ENCODE measurements around the gene CACNA1A. TPM values are rescaled to one million over a fixed set of nuclear protein-coding genes. Genes with fewer than 3 reads are reported as not detected.
"Not testable (repeated sequence)": the region's sequence is repeated elsewhere in the genome, so short reads cannot be mapped to it uniquely, and the experiment has no call there.

CACNA1A gene
- total RNA-seq, 1 donor from 2014 or later: 190 TPM

- H3K4me3 Mint-ChIP-seq (ENCODE audit: unreplicated experiment): no peak overlapping the region
- H3K27ac Mint-ChIP-seq (ENCODE audit: unreplicated experiment): no peak overlapping the region
- no peak for DNase-seq
- no peak for TF ChIP-seq CTCF (IDR thresholded peaks at IDR 0.05; ENCODE audit: partially characterized antibody, unreplicated experiment)
- H3K4me1 Mint-ChIP-seq (ENCODE audit: low read depth, unreplicated experiment): peaks cover 4% of the 10 kb centered on the region
- H3K27me3 Mint-ChIP-seq (ENCODE audit: unreplicated experiment): no peaks in the 10 kb centered on the region
- no peaks in the 10 kb centered on the region for H3K36me3 Mint-ChIP-seq (ENCODE audit: unreplicated experiment)
- H3K9me3 Mint-ChIP-seq (ENCODE audit: unreplicated experiment): peaks cover 3% of the 10 kb centered on the region
Measured at GRCh38 chr19:13176345-13176744, 329.9 kb downstream of the CACNA1A start.

DNA sequence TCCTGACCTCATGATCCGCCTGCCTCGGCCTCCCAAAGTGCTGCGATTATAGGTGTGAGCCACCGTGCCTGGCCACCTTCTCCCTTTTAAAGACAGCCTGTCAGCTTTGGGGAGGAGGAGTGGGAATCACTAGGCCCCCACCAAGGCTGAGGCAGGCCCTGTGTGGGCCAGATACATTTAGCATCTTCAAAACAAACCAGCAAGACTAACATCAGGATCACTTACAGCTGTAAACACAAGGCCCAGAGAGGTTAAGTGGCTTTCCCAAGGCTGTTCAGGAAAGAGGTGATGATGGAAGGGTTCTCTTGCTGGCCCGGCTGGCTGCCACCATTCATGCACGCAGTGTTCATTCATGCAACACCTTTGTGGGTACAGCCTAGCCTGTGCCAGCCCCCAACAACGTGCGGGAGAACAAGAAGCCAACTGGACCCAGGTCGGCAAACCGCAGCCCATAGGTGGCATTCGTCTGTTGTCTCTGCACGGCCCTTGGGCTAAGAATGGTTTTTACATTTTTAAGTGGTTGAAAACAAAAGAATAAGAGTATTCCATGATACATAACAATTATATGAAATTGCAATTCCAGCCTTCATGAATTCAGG lies 333.0 kb downstream of the CACNA1A start:
- H3K4me3 Mint-ChIP-seq (ENCODE audit: unreplicated experiment): no peak overlapping the region
- peaks cover 5% of the 10 kb centered on the region for H3K4me1 Mint-ChIP-seq (ENCODE audit: low read depth, unreplicated experiment)
- peak overlapping the region; percentile 6 for H3K27ac Mint-ChIP-seq (ENCODE audit: unreplicated experiment)
- H3K9me3 Mint-ChIP-seq (ENCODE audit: unreplicated experiment): peaks cover 6% of the 10 kb centered on the region
- no peak for DNase-seq
- no peaks in the 10 kb centered on the region for H3K27me3 Mint-ChIP-seq (ENCODE audit: unreplicated experiment)
- TF ChIP-seq CTCF (IDR thresholded peaks at IDR 0.05; ENCODE audit: partially characterized antibody, unreplicated experiment): no peak
- no peaks in the 10 kb centered on the region for H3K36me3 Mint-ChIP-seq (ENCODE audit: unreplicated experiment)

DNA sequence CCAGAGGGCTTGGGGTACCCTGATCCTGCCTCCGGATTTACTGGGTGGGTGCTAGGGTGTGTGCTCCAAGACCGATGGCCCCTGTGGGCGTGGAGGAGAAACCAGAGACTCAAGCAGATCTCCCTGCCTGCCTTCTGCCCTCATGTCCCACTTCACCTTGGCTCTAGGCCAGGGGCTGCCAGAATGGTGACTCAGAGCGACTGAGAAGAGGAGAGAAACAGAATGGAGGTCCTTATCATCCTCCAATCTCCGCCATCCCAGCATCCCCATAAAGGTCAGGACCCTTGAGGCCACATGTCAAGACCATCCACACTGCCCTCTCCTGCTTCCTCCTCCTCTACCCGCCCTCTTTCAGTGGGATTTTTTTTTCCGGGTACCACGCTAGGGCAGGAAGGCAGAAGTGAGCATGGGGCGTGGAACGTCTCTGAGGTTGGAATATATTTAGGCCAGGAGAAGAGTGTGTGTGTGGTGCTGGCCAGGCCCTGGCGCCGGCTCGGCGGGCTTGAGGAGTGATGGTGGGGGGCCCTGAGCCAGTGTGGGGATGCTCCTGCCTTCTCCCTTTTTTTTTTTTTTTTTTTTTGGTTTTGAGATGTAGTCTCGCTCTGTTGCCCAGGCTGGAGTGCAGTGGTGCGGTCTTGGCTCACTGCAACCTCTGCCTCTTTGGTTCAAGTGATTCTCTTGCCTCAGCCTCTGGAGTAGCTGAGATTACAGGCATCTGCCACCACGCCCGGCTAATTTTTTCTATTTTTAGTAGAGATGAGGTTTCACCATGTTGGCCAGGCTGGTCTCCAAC lies 333.7 kb downstream of the CACNA1A start:
- H3K4me1 Mint-ChIP-seq (ENCODE audit: low read depth, unreplicated experiment): peaks cover 8% of the 10 kb centered on the region
- H3K27ac Mint-ChIP-seq (ENCODE audit: unreplicated experiment): peak overlapping the region; percentile 6
- H3K36me3 Mint-ChIP-seq (ENCODE audit: unreplicated experiment): no peaks in the 10 kb centered on the region
- H3K27me3 Mint-ChIP-seq (ENCODE audit: unreplicated experiment): no peaks in the 10 kb centered on the region
- no peak for TF ChIP-seq CTCF (IDR thresholded peaks at IDR 0.05; ENCODE audit: partially characterized antibody, unreplicated experiment)
- H3K9me3 Mint-ChIP-seq (ENCODE audit: unreplicated experiment): peaks cover 4% of the 10 kb centered on the region
- no peak overlapping the region for H3K4me3 Mint-ChIP-seq (ENCODE audit: unreplicated experiment)
- DNase-seq: no peak

DNA sequence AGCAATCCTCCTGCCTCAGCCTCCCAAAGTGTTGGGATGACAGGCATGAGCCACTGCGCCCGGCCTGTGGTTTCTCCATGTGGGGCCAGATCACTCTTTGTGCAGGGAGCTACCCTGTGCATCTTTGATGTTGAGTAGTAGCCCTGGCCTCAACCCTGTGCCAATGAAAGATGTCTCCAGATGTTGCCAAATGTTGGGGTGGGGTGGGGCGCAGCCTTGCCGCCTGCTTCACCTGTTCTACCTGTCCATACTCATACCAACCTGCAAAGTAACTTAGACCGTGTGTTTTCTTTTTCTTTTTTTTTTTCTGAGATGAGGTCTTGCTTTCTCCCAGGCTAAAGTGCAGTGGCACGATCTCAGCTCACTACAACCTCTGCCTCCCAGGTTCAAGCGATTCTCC lies 335.1 kb downstream of the CACNA1A start:
- no peak for DNase-seq
- Mint-ChIP-seq H3K4me1 (ENCODE audit: low read depth, unreplicated experiment) (peaks cover 13% of the 10 kb centered on the region), H3K9me3 (ENCODE audit: unreplicated experiment) (peaks cover 4% of the 10 kb centered on the region), H3K27me3 (ENCODE audit: unreplicated experiment) (no peaks in the 10 kb centered on the region), H3K4me3 (ENCODE audit: unreplicated experiment) (no peak overlapping the region), H3K36me3 (ENCODE audit: unreplicated experiment) (no peaks in the 10 kb centered on the region), H3K27ac (ENCODE audit: unreplicated experiment) (no peak overlapping the region)
- TF ChIP-seq CTCF (IDR thresholded peaks at IDR 0.05; ENCODE audit: partially characterized antibody, unreplicated experiment): no peak

DNA sequence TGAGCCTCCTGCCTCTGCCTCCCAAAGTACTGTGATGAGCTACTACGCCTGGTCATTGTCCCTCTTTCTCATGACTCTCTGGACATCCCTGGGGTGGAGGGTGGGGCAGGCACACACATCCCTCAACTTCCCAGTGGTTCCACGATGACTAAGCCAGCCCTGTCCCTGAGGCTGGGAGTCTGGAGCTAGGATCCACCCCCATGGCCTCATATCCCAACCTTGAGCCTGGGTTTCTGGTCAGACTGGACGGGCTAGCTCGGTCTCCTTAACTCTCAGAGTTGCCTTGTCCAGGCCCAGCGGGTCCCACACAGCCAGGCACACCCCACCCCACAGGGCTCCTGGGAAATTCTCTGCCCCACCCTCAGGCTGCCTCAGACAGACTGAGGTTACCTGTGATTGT lies 336.5 kb downstream of the CACNA1A start:
- no peaks in the 10 kb centered on the region for H3K36me3 Mint-ChIP-seq (ENCODE audit: unreplicated experiment)
- TF ChIP-seq CTCF (IDR thresholded peaks at IDR 0.05; ENCODE audit: partially characterized antibody, unreplicated experiment): no peak
- no peak for DNase-seq
- peaks cover 14% of the 10 kb centered on the region for H3K4me1 Mint-ChIP-seq (ENCODE audit: low read depth, unreplicated experiment)
- peaks cover under 1% of the 10 kb centered on the region for H3K27me3 Mint-ChIP-seq (ENCODE audit: unreplicated experiment)
- no peak overlapping the region for H3K27ac Mint-ChIP-seq (ENCODE audit: unreplicated experiment)
- no peak overlapping the region for H3K4me3 Mint-ChIP-seq (ENCODE audit: unreplicated experiment)
- peaks cover 5% of the 10 kb centered on the region for H3K9me3 Mint-ChIP-seq (ENCODE audit: unreplicated experiment)

- Mint-ChIP-seq H3K4me1 (ENCODE audit: low read depth, unreplicated experiment) (peaks cover 21% of the 10 kb centered on the region), H3K9me3 (ENCODE audit: unreplicated experiment) (peaks cover 12% of the 10 kb centered on the region), H3K27ac (ENCODE audit: unreplicated experiment) (peak overlapping the region; percentile 98)
- not testable (repeated sequence) for H3K4me3 Mint-ChIP-seq (ENCODE audit: unreplicated experiment); H3K36me3 Mint-ChIP-seq (ENCODE audit: unreplicated experiment); H3K27me3 Mint-ChIP-seq (ENCODE audit: unreplicated experiment); DNase-seq
Measured at GRCh38 chr19:13166151-13166550, 340.1 kb downstream of the CACNA1A start.
